OCI-M1 (cell line): ENCODE data around the gene COQ8B.
"Not testable (repeated sequence)": the region's sequence is repeated elsewhere in the genome, so short reads cannot be mapped to it uniquely, and the experiment has no call there.

ENCODE experiments used
- DNase-seq: peaks from one replicate; lab custom pipeline; 2025; lab: John Stamatoyannopoulos, UW

Gene COQ8B

DNA sequence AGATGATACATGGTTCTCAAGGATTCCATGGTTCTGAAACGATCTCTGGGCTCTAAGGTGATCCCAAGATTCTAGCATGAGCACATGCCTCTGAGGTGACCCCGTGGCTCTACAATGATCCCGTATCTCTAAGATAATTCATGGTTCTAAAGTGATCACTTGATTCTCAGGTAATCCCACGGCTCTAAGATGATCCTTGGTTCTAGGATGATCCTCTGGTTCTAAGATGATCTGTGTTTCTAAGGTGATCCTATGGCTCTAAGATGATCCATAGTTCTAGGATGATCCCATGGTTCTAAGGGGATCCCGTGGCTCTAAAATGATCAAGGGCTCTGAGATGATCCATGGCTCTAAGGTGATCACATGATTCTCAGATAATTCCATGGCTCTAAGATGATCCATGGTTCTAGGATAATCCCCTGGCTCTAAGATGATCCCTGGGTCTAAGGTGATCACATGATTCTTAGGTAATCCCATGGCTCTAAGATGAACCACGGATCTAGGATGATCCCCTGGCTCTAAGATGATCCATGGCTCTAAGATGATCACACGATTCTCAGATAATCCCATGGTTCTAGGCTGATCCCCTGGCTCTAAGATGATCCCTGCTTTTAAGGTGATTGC lies 47.6 kb downstream of the COQ8B start:
- no peak for DNase-seq

DNA sequence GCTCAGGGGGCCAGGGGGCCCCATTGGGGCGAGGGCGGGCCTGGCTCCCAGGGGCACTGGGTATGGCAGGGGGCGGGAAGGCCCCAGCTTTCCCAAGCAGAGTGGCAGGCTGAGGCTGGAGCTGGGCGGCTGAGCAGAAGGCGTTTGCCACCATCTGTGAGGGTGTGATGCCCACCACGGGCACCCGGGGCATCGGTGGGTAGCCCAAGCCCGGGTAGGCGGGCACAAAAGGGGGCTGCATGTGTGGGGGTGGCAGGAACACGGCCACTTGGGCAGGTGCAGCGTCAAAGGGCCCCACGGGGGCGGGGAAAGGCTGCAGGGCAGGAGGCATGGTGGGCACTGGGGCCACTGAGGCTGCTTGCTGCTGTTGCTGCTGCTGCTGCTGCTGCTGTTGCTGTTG lies 49.1 kb downstream of the COQ8B start:
- no peak for DNase-seq

DNA sequence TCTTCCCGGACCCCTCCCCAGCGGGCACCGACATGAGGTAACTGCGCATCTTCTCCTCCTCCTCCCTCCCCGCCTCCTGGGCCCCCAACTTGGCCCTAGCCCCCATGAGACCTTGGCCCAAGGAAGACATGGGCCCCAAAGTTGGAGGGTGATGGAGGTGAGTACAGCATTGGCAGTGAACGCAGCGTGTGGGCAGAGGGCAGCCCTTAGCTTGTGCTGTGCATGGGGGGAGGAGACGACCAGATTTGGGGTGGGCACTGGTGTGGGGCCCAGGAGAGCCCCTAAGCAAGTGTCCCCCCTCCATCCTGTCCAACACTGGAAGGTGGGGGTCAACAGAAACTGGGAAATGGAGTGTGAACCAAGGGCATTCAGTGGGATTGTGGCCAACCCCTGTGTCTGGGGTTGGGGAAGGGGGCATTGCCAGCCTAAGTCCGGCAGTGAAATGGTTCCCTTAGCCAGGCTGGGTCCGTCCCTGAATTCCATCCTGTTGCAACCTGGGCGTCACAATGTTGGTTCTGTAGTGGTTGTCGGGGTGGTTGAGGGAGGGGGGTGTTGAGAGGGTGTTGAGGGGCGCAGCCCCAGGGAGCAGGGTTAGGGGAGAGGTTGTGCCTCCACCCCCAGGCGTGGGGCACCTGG lies 49.8 kb downstream of the COQ8B start:
- DNase-seq: no peak

- peak; percentile 52 for DNase-seq
These were observed 52.7 kb downstream of the COQ8B start for GRCh38 chr19:40663695-40664692.

GRCh38 chr19:40662925-40663694 lies 53.6 kb downstream of the COQ8B start:
- DNase-seq: peak; percentile 94

- DNase-seq: no peak
These were observed 55.1 kb downstream of the COQ8B start for GRCh38 chr19:40661616-40662015.

- DNase-seq: no peak
These were observed 57.1 kb downstream of the COQ8B start for GRCh38 chr19:40659566-40659965.

DNA sequence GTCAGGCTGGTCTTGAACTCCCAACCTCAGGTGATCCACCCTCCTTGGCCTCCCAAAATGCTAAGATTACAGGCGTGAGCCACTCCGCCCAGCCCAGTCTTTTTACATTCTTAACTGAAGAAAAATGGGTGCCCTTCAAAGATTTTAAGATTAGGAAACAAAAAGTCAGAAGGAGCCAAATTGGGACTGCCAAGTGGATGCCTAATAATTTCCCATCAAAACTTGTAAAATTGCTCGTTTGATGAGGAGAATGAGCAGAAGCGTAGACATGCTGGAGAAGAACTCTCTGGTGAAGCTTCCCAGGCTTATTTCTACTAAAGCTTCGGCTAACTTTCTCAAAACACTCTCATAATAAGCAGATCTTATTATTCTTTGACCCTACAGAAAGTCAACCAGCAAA lies 57.6 kb downstream of the COQ8B start:
- DNase-seq: no peak

DNA sequence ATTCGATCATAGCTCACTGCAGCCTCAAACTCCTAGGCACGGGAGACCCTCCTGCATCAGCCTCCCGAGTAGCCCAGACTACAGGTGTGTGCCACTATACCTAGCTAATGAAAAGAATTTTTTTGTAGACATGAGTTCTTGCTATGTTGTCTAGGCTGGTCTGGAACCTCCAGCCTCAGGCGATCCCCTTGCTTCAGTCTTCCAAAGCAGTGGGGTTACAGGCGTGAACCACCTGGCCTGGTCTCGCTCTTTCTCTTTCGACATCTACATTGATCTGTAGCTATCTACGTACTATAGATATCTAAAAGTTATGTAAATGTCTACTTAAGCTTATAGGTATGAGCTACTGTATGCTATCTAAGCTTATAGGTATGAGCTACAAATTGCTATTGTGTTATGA lies 58.7 kb downstream of the COQ8B start:
- no peak for DNase-seq

GRCh38 chr19:40655684-40656083 lies 61.0 kb downstream of the COQ8B start:
- not testable (repeated sequence) for DNase-seq

DNA sequence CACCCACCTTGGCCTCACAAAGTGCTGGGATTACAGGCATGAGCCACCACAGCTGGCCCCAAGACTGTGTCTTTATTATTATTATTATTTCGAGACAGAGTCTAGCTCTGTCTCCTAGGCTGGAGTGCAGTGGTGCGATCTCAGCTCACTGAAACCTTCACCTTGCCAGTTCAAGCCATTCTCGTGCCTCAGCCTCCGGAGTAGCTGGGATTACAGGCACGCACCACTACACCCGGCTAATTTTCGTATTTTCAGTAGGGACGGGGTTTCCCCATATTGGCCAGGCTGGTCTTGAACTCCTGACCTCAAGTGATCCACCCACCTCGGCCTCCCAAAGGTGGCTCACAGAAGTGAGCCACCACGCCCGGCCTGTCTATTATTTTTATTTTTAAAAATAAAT lies 64.4 kb downstream of the COQ8B start:
- not testable (repeated sequence) for DNase-seq

- DNase-seq: no peak
These were observed 65.9 kb downstream of the COQ8B start for GRCh38 chr19:40650749-40651305.

DNA sequence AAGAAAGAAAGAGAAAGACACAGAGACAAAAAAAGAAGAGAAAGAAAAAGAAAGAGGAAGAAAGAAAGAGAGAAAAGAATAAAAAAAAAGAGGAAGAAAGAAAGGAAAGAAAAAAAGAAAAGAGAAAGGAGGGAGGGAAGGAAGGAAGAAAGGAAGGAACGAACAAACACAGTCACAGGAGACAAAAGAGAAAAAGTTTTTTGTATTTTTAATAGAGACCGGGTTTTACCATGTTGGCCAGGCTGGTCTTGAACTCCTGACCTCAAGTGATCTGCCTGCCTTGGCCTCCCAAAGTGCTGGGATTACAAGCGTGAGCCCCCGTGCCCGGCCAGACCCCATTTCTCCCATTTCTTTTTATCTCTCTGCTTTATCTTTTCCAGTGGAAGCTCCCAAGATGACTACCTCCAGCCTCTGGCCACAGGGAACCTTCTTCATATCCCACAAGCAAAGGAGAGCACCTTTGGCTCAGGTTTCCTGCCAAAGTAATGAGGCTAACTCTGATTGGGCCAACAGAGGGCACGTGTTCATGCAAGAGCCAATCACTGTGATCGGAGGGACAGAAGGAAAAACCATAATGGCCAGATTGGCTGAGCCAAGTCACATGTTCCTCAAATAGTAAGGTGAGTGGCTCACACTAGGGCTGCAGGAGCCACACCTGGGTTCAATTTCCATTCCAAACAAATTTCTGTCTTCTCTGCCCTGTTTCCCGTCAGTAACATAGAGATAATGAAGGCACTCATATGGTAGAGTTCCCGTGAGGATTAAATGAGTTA lies 66.6 kb downstream of the COQ8B start:
- peak; percentile 61 for DNase-seq

GRCh38 chr19:40646743-40647254 lies 69.9 kb downstream of the COQ8B start:
- no peak for DNase-seq

DNA sequence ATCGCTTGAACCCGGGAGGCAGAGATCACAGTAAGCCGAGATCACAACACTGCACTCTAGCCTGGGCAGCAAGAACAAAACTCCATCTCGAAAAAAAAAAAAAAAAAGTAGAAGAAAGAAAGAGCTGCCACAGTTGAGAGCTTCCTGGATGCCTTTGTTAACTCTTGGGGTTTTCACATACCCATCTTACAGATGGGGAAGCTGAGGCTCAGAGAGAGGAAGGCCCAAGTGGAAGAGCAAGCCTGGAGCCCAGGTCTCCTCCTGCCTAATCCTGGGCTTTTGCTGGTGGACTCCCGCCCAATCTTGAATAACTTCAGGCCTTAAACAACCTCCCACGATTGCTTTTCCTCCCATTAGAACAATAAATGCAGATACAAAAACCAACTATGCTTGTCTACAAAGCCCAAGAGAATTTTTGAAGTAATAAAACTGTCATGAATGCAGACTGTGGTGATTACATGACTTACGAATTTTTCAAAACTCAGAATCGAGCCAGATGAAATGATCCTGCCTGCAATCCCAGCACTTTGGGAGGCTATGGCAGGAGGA lies 73.9 kb downstream of the COQ8B start:
- no peak for DNase-seq

DNA sequence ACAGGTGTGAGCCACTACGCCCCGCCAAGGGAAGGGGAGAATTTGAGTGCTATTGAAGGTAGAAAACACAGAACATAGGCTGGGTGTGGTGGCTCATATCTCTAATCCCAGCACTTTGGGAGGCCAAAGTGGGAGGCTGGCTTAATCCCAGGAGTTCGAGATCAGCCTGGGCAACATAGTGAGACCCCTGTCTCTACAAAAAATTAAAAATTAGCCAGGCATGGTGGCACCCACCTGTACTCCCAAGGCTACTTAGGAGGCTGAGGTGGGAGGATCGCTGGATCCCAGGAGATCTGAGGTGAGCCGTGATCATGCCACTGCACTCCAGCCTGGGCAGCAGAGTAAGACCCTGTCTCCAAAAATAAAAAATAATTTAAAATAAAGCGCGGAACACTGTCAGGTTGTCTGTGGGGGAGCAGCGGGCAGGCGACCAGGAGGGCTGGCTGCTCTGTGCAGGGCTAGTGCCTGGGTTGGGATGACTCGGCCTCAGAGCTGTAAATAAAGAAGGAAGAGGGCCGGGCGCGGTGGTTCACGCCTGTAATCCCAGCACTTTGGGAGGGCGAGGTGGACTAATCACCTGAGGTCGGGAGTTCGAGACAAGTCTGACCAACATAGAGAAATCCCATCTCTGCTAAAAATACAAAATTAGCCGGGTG lies 74.5 kb downstream of the COQ8B start:
- no peak for DNase-seq
